ES-I3 (cell line): ENCODE measurements around the gene OR2T34.
"Not testable (repeated sequence)": the region's sequence is repeated elsewhere in the genome, so short reads cannot be mapped to it uniquely, and the experiment has no call there.

Experiments
- H3K36me3 ChIP-seq: 2 replicates; pipeline ENCODE4 v1.6.1; 2013; ENCODE audit warnings: mild to moderate bottlenecking, low read length, control low read depth, moderate library complexity; ENCODE audit not compliant: insufficient read depth
- H3K4me1 ChIP-seq: 2 replicates; pipeline ENCODE4 v1.6.1; 2013; ENCODE audit warnings: mild to moderate bottlenecking, control low read depth, low read length; ENCODE audit not compliant: insufficient read depth
- H3K9ac ChIP-seq: 2 replicates; pipeline ENCODE4 v1.6.1; 2013; ENCODE audit warnings: low read depth, mild to moderate bottlenecking, low read length, moderate library complexity
- H3K9me3 ChIP-seq: 2 replicates; pipeline ENCODE4 v1.6.1; 2013; ENCODE audit warnings: mild to moderate bottlenecking, low read length, moderate library complexity; ENCODE audit not compliant: control insufficient read depth, insufficient read depth

OR2T34 gene

GRCh38 chr1:248585266-248585665 lies 10.7 kb upstream of the OR2T34 start:
- Histone ChIP-seq H3K9ac (no peak overlapping the region), H3K9me3 (no peaks in the 10 kb centered on the region), H3K36me3 (no peaks in the 10 kb centered on the region), H3K4me1 (no peaks in the 10 kb centered on the region)

GRCh38 chr1:248576260-248576980 lies 1.9 kb upstream of the OR2T34 start:
- Histone ChIP-seq H3K9ac (no peak overlapping the region), H3K9me3 (no peaks in the 10 kb centered on the region), H3K36me3 (no peaks in the 10 kb centered on the region), H3K4me1 (no peaks in the 10 kb centered on the region)

- H3K9ac ChIP-seq, H3K4me1 ChIP-seq, H3K36me3 ChIP-seq, H3K9me3 ChIP-seq: not testable (repeated sequence)
Measured at GRCh38 chr1:248573856-248574255, 701 bp downstream of the OR2T34 start.

- H3K4me1 ChIP-seq, H3K9ac ChIP-seq, H3K36me3 ChIP-seq: not testable (repeated sequence)
Measured at GRCh38 chr1:248572049-248572448, 2.5 kb downstream of the OR2T34 start.

GRCh38 chr1:248570811-248571210 lies 3.7 kb downstream of the OR2T34 start:
- not testable (repeated sequence) for H3K9me3 ChIP-seq, H3K36me3 ChIP-seq, H3K4me1 ChIP-seq, H3K9ac ChIP-seq

More at GRCh38 chr1:248572049-248572448, 2.5 kb downstream of the OR2T34 start:
- H3K9me3 ChIP-seq, result not testable (repeated sequence)

GRCh38 chr1:248569049-248569448 lies 5.5 kb downstream of the OR2T34 start:
- H3K9me3 ChIP-seq, H3K36me3 ChIP-seq, H3K9ac ChIP-seq, H3K4me1 ChIP-seq: not testable (repeated sequence)

- H3K4me1 ChIP-seq, H3K36me3 ChIP-seq, H3K9ac ChIP-seq, H3K9me3 ChIP-seq: not testable (repeated sequence)
Measured at GRCh38 chr1:248565530-248566373, 8.8 kb downstream of the OR2T34 start.

- not testable (repeated sequence) for H3K9me3 ChIP-seq, H3K4me1 ChIP-seq, H3K36me3 ChIP-seq, H3K9ac ChIP-seq
Measured at GRCh38 chr1:248562672-248563071, 11.9 kb downstream of the OR2T34 start, which contains the start of gene OR2T29. Gene OR2T29 (minus strand): TSS chr1:248562772. CDS start chr1:248559491, 3,281 bp downstream.

GRCh38 chr1:248551027-248551426 lies 23.5 kb downstream of the OR2T34 start:
- H3K9ac ChIP-seq, H3K36me3 ChIP-seq, H3K9me3 ChIP-seq, H3K4me1 ChIP-seq: not testable (repeated sequence)

- H3K36me3 ChIP-seq, H3K9me3 ChIP-seq, H3K9ac ChIP-seq, H3K4me1 ChIP-seq: not testable (repeated sequence)
Measured at GRCh38 chr1:248547383-248547782, 27.2 kb downstream of the OR2T34 start.

GRCh38 chr1:248537449-248537848 lies 37.1 kb downstream of the OR2T34 start:
- not testable (repeated sequence) for H3K4me1 ChIP-seq, H3K9me3 ChIP-seq, H3K9ac ChIP-seq, H3K36me3 ChIP-seq
